Measurements from ENCODE around the gene BMERB1.

The BMERB1 gene

GRCh38 chr16:15484662-15485061 lies 50.3 kb downstream of the BMERB1 start:
- DNase-seq (ENCODE audit: low read depth): no peak
- TF ChIP-seq CTCF (IDR thresholded peaks at IDR 0.05; ENCODE audit: low read depth, low read length): no peak
- TF ChIP-seq POLR2A (IDR thresholded peaks at IDR 0.05; ENCODE audit: extremely low read depth, insufficient read length): no peak
- no peak for TF ChIP-seq MAX (IDR thresholded peaks at IDR 0.05; ENCODE audit: low read depth, low read length)
- TF ChIP-seq MYC (IDR thresholded peaks at IDR 0.05; ENCODE audit: low read depth, low read length): no peak
- H3K4me3 ChIP-seq (ENCODE audit: low read depth, low read length): no peak overlapping the region

GRCh38 chr16:15485175-15485574 lies 50.8 kb downstream of the BMERB1 start:
- no peak overlapping the region for H3K4me3 ChIP-seq (ENCODE audit: low read depth, low read length)
- no peak for TF ChIP-seq MAX (IDR thresholded peaks at IDR 0.05; ENCODE audit: low read depth, low read length)
- TF ChIP-seq MYC (IDR thresholded peaks at IDR 0.05; ENCODE audit: low read depth, low read length): no peak
- TF ChIP-seq POLR2A (IDR thresholded peaks at IDR 0.05; ENCODE audit: extremely low read depth, insufficient read length): no peak
- TF ChIP-seq CTCF (IDR thresholded peaks at IDR 0.05; ENCODE audit: low read depth, low read length): no peak
- DNase-seq (ENCODE audit: low read depth): no peak

GRCh38 chr16:15486661-15487060 lies 52.3 kb downstream of the BMERB1 start:
- no peak overlapping the region for H3K4me3 ChIP-seq (ENCODE audit: low read depth, low read length)
- TF ChIP-seq POLR2A (IDR thresholded peaks at IDR 0.05; ENCODE audit: extremely low read depth, insufficient read length) (no peak), CTCF (IDR thresholded peaks at IDR 0.05; ENCODE audit: low read depth, low read length) (no peak), MYC (IDR thresholded peaks at IDR 0.05; ENCODE audit: low read depth, low read length) (no peak), MAX (IDR thresholded peaks at IDR 0.05; ENCODE audit: low read depth, low read length) (no peak)
- no peak for DNase-seq (ENCODE audit: low read depth)

- DNase-seq (ENCODE audit: low read depth): no peak
- H3K4me3 ChIP-seq (ENCODE audit: low read depth, low read length): no peak overlapping the region
- TF ChIP-seq MYC (IDR thresholded peaks at IDR 0.05; ENCODE audit: low read depth, low read length) (no peak), POLR2A (IDR thresholded peaks at IDR 0.05; ENCODE audit: extremely low read depth, insufficient read length) (no peak), MAX (IDR thresholded peaks at IDR 0.05; ENCODE audit: low read depth, low read length) (no peak)
These were observed 53.2 kb downstream of the BMERB1 start for GRCh38 chr16:15487336-15488284.

GRCh38 chr16:15489016-15489415 lies 54.6 kb downstream of the BMERB1 start:
- H3K4me3 ChIP-seq (ENCODE audit: low read depth, low read length): no peak overlapping the region
- no peak for TF ChIP-seq POLR2A (IDR thresholded peaks at IDR 0.05; ENCODE audit: extremely low read depth, insufficient read length)
- no peak for DNase-seq (ENCODE audit: low read depth)

- TF ChIP-seq POLR2A (IDR thresholded peaks at IDR 0.05; ENCODE audit: extremely low read depth, insufficient read length) (no peak), MYC (IDR thresholded peaks at IDR 0.05; ENCODE audit: low read depth, low read length) (no peak), MAX (IDR thresholded peaks at IDR 0.05; ENCODE audit: low read depth, low read length) (no peak), CTCF (IDR thresholded peaks at IDR 0.05; ENCODE audit: low read depth, low read length) (no peak)
- DNase-seq (ENCODE audit: low read depth): no peak
- H3K4me3 ChIP-seq (ENCODE audit: low read depth, low read length): no peak overlapping the region
These were observed 55.8 kb downstream of the BMERB1 start for GRCh38 chr16:15490123-15490711.

Measured in NB4 (cell line).